ENCODE measurements around the gene CC2D1B.

DNA sequence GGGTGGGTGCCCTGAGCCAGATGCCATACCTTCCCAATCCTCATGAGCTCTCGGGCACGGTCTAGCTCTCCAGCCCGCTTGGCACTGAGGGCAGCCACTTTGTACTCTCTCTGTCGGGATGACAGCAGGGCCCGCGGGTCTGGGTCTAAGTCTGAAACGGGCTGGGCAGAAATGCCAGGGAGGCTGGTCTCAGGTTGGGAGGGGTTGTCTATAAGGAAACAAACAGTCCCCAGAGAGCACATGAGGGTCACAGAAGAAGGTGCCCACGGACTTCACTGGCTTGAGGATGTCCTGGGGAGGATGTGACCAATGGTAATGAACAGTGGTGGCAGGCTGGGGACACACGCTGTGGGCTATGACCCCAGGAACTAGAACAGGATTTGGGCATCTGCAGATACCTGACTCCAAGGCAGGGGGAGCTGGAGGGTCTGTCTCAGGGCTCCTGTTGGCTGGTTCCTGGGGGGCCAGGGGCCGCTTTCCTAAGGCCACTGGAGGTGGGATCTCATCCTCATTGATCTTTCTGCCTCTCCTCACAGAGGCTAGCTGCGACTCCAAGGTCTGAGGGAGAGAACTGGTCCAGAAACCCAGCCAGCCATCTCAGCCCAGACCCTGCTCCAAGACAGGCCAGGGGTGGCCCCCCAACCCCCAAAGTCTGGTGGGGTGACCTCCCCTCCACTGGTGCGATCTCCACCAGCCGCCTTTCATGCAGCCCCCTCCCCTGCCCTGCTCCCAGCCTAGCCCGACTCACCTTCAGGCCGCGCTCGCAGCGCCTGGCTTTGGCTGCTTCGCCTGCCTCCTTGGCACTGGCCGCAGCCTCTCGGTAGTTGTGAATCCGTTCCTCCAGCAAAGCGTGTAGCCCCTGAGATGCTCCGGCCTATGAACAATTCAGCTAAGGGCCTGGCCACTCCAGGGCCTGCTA lies 6.1 kb downstream of the CC2D1B start:
- TF ChIP-seq EP300 (IDR thresholded peaks at IDR 0.05), result no peak
- TF ChIP-seq, protein P1, sequence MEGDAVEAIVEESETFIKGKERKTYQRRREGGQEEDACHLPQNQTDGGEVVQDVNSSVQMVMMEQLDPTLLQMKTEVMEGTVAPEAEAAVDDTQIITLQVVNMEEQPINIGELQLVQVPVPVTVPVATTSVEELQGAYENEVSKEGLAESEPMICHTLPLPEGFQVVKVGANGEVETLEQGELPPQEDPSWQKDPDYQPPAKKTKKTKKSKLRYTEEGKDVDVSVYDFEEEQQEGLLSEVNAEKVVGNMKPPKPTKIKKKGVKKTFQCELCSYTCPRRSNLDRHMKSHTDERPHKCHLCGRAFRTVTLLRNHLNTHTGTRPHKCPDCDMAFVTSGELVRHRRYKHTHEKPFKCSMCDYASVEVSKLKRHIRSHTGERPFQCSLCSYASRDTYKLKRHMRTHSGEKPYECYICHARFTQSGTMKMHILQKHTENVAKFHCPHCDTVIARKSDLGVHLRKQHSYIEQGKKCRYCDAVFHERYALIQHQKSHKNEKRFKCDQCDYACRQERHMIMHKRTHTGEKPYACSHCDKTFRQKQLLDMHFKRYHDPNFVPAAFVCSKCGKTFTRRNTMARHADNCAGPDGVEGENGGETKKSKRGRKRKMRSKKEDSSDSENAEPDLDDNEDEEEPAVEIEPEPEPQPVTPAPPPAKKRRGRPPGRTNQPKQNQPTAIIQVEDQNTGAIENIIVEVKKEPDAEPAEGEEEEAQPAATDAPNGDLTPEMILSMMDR (IDR thresholded peaks at IDR 0.05), result no peak

All from esophagus muscularis mucosa (tissue), 3 donors.